T-helper 2 cell (primary cell): ENCODE measurements around the gene TRIO.
A peak's percentile ranks its signal among the peaks of the same experiment; 100 is the strongest.

Experiments used
- DNase-seq, 5 experiments: peaks; one replicate each; pipeline versions ENCODE4 v3.0.0 to v3.0.0-alpha.2; 2012 to 2022

TRIO gene

GRCh38 chr5:14123551-14123950 lies 19.6 kb upstream of the TRIO start:
- no peak for DNase-seq

GRCh38 chr5:14123974-14124482 lies 19.1 kb upstream of the TRIO start:
- DNase-seq, result no peak

- no peak for DNase-seq
Observed at GRCh38 chr5:14125262-14125661, 17.9 kb upstream of the TRIO start.

GRCh38 chr5:14127587-14127986 lies 15.6 kb upstream of the TRIO start:
- no peak for DNase-seq

- DNase-seq, result no peak
Observed at GRCh38 chr5:14128079-14128478, 15.1 kb upstream of the TRIO start.

- no peak for DNase-seq
Observed at GRCh38 chr5:14129123-14129522, 14.0 kb upstream of the TRIO start.

GRCh38 chr5:14131855-14132503 lies 11.2 kb upstream of the TRIO start:
- no peak for DNase-seq

- DNase-seq, result no peak
Observed at GRCh38 chr5:14133394-14133793, 9.7 kb upstream of the TRIO start.

- no peak for DNase-seq
Observed at GRCh38 chr5:14134083-14134482, 9.1 kb upstream of the TRIO start.

GRCh38 chr5:14134771-14135170 lies 8.4 kb upstream of the TRIO start:
- no peak for DNase-seq

- no peak for DNase-seq
Observed at GRCh38 chr5:14135621-14136020, 7.5 kb upstream of the TRIO start.

GRCh38 chr5:14136228-14136627 lies 6.9 kb upstream of the TRIO start:
- DNase-seq, result no peak

- no peak for DNase-seq
Observed at GRCh38 chr5:14138608-14139540, 4.3 kb upstream of the TRIO start.

GRCh38 chr5:14141764-14142163 lies 1.4 kb upstream of the TRIO start:
- DNase-seq, result no peak

GRCh38 chr5:14142202-14142826 lies 828 bp upstream of the TRIO start:
- no peak for DNase-seq

GRCh38 chr5:14143546-14143840 lies 351 bp downstream of the TRIO start:
- peak in 1 of 5 experiments; percentile 2 for DNase-seq

- DNase-seq, result peak in 2 of 5 experiments; percentile 10 to 15
Observed at GRCh38 chr5:14143841-14144585, 871 bp downstream of the TRIO start.

- DNase-seq, result peak in 2 of 5 experiments; percentile 12 to 54
Observed at GRCh38 chr5:14144586-14145434, 1.7 kb downstream of the TRIO start.

GRCh38 chr5:14145435-14146334 lies 2.5 kb downstream of the TRIO start:
- DNase-seq, result no peak

- DNase-seq, result no peak
Observed at GRCh38 chr5:14146725-14147124, 3.6 kb downstream of the TRIO start.

GRCh38 chr5:14147210-14147609 lies 4.1 kb downstream of the TRIO start:
- DNase-seq, result no peak
